Activated gamma-delta T cell treated with anti-CD3 and anti-CD28 coated beads, Interleukin-2, amount 50 U/mL, for 16 hours (primary cell): ENCODE results near the gene GRM2.

ENCODE experiments used
- DNase-seq: peaks from one replicate; pipeline ENCODE4 v3.0.0-alpha.2; 2020; ENCODE audit warnings: low read depth

The GRM2 gene

DNA sequence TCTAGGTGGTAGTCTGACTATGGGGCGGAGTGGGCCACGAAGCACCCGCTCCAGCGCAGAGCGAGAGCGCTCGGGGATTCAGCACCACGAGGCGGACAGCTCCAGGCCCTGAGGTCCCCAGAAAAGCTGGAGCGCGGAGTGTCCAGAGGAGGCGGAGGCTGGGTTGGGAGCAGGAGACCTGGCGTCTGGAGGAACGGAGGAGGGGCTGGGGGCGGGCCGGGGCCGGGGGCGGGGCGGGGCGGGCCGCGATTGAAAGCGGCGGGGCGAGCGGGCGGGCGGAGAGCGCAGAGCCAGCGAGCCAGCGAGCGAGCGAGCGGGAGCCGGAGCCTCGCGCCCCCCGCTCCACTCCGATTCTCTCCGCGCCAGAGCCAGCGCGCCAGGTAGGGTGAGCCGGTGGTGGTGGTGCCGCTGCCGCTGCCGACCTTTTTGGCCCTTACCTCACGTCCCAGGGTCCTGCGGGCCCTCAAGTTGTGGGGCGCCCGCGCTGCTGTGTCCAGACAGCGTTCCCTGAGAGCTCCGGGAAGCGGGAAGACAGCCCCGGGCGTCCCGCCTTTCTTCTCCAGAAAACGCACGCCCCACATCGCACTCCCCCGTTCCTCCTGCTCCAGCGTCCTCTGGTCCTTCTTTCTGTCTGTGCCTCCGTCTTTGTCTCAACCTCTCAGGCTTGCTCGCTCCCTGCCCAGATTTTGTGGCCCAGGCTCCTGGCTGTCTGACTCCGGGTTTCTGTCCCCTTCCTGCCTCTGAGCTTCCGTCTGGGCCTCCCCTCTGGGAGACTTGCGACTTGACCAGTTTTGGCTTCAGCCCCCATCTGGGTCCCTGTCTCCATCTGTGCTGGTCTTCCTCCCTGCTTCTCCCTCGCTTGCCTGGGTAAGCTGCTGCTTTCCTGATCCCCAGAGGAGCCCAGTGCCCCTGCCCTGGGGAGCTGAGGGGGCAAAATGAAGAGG lies at the start of gene GRM2:
TSS of gene GRM2 (plus strand) at position 281 of the 944 bp plus-strand sequence. CDS start 1,916 bp downstream, outside the sequence.
- no peak for DNase-seq

DNA sequence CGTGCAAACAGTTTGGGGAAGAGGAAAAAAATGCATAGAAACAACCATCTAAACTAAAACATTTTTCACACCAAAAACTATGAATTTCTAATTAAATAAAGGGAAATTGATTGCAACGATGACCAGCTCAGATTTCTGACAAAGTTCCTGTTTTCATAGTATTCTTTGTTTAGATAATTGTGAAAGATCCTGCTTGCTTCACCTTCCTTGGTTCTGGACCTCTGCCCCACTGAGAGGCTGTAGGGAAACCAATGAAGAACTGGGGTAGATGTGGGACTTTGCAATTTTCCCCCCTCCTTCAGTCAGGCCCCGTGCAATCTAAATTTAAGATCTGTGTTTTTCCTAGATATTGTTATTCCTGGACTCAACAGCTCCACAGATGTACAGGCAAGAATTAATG lies 49.6 kb upstream of the GRM2 start:
- no peak for DNase-seq

DNA sequence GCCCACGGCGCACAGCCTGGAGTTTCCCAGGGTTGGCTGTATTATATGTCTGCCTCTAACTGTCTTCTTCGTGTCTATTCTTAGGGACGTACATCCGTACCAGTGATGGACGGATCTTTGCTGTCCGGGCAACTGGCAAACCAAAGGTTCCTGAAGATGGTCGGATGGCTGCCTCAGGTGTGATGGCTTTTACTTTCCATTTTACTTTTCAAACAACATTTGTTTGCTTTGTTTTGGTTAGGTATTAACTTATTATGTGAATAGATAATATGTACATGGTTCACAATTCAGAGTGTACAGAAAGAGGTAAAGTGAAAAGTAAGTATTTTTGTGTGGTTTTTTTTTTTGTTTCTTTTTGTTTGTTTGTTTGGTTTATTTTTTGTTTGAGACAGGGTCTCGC lies 46.9 kb upstream of the GRM2 start:
- DNase-seq, result no peak

DNA sequence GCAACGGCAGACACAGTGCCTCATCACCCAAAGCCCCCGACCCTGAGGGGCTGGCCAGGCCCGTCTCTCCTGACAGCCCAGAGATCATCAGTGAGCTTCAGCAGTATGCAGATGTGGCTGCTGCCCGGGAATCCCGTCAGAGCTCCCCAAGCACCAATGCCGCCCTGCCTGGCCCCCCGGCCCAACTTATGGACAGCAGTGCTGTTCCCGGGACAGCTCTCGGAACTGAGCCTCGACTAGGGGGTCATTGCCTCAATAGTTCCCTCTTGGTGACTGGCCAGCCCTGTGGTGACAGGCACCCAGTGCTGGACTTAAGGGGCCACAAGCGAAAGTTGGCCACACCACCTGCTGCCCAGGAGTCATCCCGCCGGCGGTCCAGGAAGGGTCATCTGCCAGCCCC lies 44.4 kb upstream of the GRM2 start:
- DNase-seq, result no peak

DNA sequence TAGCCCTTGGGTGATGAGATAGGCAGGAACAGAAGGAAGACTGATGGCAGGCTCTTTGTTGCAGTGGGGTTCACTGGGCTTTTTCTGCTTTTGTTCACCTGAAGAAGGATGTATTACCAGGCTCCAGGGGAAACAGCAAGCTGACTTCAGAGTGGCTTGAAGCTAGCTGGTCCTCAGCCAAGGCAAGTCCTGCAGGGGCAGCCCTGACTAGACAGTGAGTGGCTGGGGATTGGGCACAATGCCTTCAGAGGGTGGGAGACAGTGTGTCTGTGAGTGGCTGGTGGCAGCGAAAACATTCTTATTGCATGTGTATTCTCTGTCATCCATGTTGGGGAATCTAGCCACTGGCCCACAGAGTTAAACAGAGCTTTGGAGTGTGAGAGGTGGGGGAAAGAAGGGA lies 38.1 kb upstream of the GRM2 start:
- DNase-seq, result no peak

DNA sequence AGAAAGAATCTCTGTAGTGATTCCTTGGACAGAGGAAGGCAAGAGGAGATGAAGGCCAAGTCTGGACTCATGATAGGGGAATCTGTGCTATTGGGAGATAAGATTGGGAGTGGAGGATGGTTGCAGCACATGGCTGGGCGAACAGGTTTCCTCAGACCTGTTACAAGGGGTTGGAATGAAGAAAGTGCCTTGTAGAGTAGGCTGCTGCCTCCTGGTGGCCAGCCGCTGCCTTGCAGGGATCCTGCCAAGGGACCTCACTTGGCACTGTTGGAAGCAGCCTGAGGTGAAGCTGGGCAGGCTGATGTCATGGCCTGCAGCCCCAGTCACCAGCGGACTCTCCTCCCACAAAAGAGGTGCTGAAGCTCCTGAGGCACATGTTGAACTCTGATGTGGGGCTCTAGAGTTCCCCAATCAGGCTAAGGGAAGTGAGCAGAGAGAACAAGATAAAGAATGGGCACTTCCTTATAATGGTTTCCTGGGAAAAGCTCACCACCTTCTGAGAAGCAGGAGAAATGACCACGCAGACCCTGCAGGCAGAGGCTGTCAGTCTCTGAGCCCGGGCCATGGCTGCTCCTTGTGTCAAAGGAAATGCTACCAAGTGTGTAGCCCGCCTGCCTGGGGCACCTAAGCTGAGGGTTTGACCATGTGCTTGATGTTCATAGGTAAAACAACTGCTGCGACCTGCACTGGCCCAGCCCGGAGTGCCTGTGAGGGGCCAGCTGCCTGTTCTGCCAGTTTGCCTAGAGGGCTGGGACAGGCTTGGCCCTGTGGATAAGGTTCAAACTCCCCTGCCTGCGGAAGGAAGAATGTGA lies 37.4 kb upstream of the GRM2 start:
- DNase-seq, result peak; percentile 70

DNA sequence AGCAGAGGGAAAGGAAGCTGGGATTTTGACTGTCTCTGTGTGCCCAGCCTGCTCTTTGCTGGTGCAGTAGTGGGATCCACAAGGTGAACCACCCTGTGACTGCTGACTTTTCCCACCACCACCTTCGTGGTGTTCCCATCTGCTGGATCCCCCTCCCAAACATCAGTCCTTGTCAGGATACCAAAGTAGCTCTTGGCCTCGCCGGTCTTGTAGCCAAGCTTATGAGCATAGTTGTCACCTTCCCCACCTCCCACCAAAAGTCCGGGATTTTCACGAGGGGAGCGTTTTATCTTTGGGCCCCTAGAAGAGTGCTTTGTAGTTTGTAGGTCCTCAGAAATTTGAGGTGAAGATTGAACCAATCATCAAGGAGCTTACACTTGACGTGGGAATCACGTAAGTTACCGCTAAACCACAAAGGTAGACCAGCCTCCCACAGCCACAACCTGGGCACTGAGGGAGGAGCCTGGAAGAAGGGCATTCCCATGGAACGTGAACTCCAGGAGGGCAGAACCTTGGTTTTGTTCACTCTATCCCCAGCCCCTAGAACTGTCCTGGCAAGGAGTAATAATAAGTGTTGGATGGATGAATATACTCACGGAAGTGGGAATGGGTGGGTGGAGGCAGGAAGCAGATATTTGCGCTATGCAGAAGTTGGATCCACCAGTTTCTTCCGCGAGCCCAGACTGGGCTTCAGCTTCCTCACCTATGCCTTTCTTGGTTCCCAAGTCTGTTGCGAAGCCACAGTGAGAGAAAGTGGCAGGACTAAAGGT lies 36.6 kb upstream of the GRM2 start:
- DNase-seq, result no peak

DNA sequence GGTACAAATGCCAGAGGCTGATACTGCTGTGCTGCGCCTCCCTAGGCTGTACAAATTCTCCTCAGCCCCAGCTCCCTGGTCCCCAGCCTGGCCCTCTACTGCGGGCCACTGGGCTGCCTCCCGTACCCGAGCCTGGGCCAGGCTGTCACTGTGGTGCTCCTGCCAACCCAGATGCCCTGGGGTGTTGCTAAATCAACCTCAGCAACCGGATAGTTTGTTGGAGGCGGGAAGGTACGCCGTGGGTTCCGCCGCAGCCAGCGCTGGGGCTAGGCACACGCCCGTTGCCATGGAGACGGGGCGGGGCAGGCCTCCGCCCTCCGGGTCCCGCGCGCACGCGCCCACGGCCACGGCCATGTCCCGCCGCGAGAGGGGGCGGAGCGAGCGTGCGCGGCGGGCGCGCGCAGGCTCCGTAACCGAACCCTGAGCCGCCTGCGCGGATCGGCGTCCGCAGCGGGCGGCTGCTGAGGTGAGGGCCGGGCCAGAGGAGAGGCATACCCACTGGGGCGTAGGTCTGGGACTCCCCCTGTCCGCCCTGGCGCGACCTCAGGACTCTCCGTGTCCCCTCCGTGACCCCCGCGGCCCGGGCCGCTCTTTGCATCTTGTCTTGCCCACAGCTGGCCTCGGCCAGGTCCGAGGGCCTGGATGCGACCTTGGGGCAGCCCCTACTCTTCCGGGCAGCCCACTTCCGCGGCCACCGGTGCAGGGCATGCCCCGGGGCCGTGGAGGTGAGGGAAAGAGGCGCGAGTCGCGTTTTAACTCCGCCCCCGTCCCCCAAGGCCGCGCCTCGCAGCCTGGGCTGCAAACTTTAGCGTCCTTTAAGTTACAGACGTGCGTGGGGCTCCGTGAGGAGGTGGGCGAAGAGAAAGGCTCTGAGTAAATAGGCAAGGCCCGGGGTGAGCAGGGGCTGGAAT lies 35.8 kb upstream of the GRM2 start, which contains the start of gene TEX264:
TSS of gene TEX264 (plus strand) at position 430 of the 911 bp plus-strand sequence. CDS start 3,053 bp downstream, outside the sequence.
- peak; percentile 86 for DNase-seq

DNA sequence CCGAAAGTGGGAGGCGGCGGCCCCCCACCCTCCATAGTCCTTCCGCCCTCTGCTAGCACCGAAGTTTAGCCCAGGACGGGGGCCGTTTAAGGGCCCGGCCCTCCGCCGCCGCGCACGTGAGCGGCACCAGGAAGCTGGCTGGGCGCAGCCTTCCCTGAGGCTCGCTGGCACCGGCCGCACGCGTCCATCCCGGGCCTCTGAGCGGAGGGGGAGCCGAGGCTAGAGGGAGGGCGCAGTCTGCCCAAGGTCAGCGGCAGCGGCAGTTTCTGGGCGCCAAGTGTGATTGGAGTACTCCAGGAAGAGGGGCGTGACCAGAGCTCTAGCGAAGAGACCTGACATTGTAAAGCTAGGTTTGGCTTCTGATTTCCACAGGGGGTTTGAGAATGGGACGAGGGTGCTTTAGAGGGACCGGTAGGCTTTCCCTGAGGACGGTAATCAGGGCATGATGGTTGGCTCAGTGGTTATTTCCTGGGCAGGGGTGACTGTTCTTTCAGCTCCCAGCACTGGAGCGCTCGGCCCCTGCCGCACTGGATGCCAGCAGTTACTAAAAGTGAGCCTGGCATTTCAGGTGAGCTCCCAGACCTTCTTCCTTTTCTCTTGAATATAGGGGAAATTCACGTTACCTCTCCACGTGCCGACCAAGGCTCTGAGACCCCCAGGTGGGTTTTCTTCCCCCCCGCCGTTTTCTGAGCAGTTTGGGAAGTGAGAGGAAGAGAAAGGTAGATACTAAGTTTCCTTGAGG lies 35.0 kb upstream of the GRM2 start:
- DNase-seq, result peak; percentile 25

DNA sequence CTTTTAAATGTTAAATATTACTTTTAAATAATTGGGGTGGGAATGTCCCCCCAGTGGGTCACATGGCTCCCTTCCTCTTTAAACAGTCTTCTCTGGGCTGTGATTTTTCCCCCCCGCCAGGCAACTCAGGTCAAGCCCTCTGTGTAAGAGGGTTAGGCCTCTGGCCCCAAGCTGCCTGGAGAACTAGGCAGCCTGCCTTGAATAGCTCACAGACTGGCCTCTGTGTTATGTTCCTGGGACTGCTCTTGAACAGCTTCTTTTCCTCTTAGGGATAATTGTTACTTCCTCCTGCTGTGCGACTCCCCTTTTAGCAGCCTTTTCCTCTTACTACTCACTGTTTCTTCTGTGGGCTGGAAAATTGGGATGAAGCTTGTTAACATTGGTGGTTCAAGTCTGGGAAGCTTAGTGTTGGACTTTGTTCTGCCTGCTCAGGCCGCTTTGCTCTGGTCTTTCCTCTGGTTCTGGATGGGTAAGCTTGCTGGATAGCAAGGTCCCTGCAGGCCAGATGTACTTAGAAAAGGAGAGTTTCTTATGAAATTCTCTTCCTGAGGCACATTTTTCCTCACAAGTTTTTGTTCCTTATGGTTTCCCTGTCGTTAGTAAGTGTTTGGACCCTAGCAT lies 33.6 kb upstream of the GRM2 start:
- no peak for DNase-seq

DNA sequence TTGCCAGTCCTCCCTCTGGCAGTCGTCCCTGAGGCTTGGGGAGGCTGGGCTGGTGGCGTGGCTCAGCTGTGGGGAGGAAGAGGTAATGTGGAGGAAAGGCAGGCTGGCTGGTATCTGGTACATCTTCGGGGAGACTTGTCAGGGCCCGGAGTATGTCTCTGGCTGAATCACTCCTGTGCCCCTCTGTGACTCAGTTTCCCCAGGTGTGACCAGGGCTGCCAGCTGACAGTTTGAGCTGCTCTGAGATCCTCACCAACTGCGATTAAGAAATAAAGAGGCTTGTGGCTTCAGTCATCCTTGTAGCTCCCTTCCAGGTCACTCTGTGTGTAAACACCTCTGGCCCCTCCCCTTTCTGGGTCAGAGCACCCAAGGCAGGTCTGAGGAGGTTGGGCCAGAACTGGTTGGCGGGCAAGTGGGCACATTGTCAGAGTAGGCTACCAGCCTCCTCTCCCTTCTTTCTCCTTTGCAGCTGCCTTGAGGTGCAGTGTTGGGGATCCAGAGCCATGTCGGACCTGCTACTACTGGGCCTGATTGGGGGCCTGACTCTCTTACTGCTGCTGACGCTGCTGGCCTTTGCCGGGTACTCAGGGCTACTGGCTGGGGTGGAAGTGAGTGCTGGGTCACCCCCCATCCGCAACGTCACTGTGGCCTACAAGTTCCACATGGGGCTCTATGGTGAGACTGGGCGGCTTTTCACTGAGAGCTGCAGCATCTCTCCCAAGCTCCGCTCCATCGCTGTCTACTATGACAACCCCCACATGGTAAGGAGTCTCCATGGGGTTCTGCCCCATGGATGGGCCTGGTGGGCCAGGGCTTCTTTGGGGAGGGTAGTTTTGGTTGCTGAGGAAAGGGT lies 32.8 kb upstream of the GRM2 start:
- no peak for DNase-seq

DNA sequence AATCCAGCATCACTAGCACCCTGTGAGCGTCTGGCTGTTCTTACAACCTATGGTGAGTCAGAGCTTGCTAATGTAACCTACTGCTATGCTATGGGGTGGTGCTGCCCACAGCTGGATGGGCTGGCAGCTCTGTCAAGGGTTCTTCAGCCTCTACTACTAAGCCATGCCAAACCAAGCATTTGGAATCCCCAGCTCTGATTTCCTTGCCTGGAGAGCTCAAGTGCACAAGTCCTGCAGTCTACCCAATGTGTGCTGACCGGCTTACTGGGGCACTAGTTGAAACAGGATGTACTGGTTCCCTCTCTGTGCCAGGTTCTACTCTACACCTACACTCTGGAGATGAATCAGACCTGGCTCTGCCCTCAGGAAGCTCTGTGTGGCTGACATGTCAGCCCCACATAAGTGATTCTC lies 31.7 kb upstream of the GRM2 start:
- DNase-seq, result no peak

DNA sequence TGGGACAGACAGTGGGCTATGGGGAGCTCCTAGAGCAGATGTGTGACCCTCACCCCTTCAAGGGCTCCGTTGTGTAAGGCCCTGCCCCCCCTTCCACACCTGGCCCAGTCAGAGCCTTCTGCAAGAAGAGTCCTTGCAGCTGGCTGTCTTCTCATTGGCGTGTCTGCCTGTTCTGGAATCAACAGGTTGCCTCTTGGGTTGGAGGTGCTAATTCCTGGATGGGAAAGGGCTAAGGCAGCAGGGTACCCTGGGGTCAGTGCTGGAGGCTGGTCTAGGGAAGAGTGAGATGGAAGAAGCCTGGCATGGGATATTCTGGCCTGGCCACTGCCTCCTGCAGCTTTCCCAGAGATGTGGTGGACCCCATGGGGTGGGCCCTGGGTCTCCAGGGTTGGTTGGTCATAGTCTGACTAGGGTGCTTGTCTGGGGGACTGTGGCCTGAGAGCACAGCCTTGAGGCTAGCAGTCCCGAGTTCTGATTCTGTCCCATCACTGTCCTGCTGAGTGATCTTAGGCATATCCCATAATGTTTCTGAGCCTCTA lies 30.7 kb upstream of the GRM2 start:
- no peak for DNase-seq

DNA sequence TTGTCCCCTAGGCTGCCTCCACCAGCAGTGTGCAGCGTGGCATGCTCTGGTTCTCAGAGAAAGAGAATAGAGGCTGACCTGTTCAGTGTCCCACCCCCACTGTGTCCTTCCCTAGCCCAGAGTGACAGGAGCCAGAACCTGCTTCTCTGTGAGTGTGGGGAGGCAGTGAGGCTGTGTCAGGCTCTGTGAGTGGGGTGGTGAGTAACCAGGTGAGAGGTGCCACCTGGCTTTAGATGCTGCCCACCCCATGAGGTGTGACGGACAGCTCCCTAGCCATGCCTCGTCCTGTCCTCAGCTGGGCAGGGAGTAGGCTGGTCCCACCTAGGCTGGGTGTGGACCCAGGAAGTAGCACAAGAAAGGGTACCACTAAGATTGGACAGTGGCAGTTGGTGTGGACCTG lies 29.5 kb upstream of the GRM2 start:
- DNase-seq, result no peak

DNA sequence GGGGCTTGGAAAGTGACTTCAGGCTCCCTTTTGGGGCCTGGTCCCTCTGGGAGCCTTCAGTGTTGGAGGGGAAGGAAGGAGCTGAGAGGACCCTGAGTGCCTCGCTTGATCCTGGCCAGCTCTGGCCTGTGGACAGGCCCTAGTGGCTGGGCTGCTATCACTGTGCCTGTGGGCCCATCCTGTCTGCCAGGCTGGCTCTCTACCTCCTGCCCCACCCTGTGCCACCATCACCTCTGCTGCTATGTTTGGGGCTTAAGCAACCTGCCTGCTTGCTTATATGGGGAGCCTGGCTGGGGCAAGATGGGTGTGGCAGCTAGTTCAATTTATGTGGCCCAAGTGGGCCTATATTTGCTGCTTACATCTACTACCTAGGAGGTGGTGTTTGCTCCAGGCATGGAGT lies 28.7 kb upstream of the GRM2 start:
- DNase-seq, result no peak

DNA sequence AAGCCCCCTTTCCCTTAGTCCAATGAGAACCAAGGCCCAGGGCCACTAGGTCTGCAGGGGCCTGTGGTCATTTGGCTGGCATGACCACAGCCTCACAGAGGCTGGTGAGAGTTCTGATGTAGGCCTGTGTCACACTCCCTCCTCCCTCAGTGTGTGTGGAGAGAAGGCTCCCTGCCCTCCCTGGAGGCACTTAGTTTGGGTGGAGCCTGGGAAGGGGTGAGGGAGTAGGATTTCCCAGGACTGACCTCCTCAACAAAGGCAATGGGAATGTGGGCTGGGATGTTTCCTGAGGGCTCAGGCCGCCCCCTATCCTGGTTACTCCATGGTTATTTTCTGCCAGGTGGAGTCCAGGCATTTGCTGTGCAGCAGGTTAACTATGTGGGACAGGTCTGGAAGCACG lies 28.2 kb upstream of the GRM2 start:
- DNase-seq, result no peak

DNA sequence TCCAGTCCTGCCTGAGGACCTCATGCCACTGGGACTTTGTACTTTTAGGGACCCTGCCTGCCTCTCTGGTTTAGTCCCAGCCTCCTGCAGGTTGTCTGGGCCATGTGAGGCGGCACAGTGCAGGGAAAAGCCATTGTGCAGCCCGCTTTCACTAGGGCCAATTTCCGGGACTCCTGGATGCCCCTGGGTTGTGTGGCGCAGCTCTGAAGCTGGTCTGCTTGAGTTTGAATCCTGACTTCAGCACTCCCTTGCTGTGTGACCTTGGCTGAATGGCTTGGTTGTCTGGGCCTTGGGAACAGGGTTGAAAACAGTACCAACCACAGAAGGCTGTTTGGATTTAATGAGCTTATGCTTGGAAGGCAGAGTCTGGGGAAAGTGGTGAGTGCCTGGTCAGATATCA lies 27.6 kb upstream of the GRM2 start:
- DNase-seq, result no peak

DNA sequence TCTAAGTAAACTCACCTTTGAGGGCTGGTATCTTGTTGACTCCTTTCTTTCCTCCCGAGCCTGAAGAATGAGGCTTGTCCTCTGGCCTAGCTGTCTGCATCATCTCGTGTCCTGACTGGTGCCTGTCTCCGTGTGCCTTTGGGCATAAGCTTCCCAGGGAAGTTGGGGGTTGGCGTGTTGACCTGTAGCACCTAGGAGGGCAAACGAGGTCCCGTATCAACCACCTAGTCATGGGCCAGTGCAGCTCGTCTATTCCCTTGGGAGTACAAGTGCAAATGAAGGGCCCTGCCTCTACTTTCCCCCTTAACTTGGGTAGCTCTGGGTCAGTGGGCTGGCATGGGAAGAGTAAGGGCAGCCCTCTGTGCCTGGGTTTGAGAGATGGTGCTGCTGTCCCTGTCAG lies 27.1 kb upstream of the GRM2 start:
- DNase-seq, result no peak

DNA sequence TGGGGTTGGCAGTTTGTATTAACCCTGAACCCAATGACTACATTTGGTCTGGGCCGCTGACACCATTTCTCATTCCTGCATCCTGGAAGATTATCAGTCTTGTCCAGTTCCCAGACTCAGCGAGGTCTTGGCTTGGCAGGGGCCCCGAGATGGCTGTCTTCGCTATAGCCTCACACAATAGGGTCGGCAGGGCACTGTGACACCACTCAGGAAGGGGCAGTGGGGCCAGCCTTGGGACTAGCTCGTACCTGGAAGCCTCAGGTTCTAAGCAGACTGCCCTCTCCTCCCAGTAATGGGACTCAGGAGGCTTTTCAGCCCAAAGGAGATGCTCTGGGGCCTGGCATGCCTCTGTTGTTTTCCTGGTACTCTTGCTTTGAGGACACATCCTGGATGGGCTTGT lies 26.7 kb upstream of the GRM2 start:
- DNase-seq, result no peak
